Measurements from ENCODE around the gene MAMLD1. TPM values are rescaled to one million over a fixed set of nuclear protein-coding genes. Genes with fewer than 3 reads are reported as not detected.

Gene MAMLD1
- total and polyA plus RNA-seq, 2 of the 8 experiments (the other 6 are each of a cell fraction or from before 2014, with no cell fraction given) = 0.09 to 0.26 TPM

DNA sequence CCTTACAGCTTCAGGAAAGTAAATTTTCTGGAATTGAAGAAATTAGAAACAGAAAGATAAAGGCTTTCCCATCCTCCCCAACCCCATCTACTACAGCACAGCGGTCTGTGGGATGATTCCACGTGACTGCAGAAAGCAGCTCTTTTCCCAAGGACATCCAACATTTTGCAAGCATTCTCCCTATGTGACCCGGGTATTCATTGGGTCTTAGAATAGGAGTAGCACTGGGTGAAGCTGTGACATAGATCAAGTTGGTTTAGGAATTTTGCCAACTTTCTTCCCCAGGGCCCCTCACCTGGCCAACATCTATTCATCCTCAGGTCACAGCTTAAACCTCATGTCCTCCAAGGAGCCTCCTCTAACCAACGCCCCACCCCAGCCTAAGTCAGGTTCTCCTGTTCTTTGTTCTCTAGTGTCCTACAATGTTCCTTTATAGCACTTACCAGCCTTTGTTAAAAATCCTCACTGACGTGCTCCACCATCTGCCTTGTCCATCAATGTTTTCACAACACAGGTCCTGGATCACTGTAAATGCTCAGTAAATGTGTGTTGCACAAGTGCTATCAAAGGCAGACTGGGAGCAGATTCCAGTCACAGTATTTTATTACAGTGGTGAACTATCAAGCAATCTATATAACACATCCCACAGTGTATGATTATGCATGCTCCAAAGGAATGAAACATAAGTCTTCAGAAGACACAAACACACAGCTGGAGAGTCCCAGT is 124.4 kb downstream of the MAMLD1 start:
- no peak overlapping the region for H4K8ac ChIP-seq (ENCODE audit: extremely low read depth, insufficient read depth, low read length)
- POLR2A ChIA-PET (ENCODE audit: partially characterized antibody) = interaction anchor here (1.6 kb wide), 1 partner anchor 19 kb away, joined by 5 read pairs; no protein-coding TSS in a partner anchor
- no peak overlapping the region for H3K9ac ChIP-seq (replicated peaks in 1 of 4; ENCODE audit: extremely low read depth in 1 of 4, low read depth in 3 of 4, low read length in 3 of 4)
- TF ChIP-seq, protein P1, sequence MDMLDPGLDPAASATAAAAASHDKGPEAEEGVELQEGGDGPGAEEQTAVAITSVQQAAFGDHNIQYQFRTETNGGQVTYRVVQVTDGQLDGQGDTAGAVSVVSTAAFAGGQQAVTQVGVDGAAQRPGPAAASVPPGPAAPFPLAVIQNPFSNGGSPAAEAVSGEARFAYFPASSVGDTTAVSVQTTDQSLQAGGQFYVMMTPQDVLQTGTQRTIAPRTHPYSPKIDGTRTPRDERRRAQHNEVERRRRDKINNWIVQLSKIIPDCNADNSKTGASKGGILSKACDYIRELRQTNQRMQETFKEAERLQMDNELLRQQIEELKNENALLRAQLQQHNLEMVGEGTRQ (IDR thresholded peaks at IDR 0.05; ENCODE audit: low read length) = no peak
- TF ChIP-seq RAD21 (IDR thresholded peaks at IDR 0.05 in 1 of 2, conservative IDR thresholded peaks at IDR 0.05 in 1 of 2; ENCODE audit: low read depth in 2 of 2, low read length in 2 of 2) (no peak), SIRT6 (IDR thresholded peaks at IDR 0.05; ENCODE audit: low read length) (no peak), KDM5A (IDR thresholded peaks at IDR 0.05; ENCODE audit: low read length) (no peak), GTF2F1 (IDR thresholded peaks at IDR 0.05; ENCODE audit: borderline replicate concordance, low read depth, low read length) (no peak), FOSL1 (IDR thresholded peaks at IDR 0.05; ENCODE audit: insufficient read depth, low read depth, low read length) (no peak), CTBP2 (IDR thresholded peaks at IDR 0.05; ENCODE audit: borderline replicate concordance, insufficient read depth, insufficient read length, low read length) (no peak), ASH2L (IDR thresholded peaks at IDR 0.05; ENCODE audit: low read length) (no peak), YY1 (IDR thresholded peaks at IDR 0.05; ENCODE audit: low read depth, low read length) (no peak)
- TF ChIP-seq, protein P2, sequence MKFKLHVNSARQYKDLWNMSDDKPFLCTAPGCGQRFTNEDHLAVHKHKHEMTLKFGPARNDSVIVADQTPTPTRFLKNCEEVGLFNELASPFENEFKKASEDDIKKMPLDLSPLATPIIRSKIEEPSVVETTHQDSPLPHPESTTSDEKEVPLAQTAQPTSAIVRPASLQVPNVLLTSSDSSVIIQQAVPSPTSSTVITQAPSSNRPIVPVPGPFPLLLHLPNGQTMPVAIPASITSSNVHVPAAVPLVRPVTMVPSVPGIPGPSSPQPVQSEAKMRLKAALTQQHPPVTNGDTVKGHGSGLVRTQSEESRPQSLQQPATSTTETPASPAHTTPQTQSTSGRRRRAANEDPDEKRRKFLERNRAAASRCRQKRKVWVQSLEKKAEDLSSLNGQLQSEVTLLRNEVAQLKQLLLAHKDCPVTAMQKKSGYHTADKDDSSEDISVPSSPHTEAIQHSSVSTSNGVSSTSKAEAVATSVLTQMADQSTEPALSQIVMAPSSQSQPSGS (IDR thresholded peaks at IDR 0.05; ENCODE audit: low read length) = no peak

More for the DNA sequence above, 124.4 kb downstream of the MAMLD1 start:
- FAIRE-seq (no peak), DNase-seq (ENCODE audit: low read depth in 1 of 2, low spot score in 2 of 2) (no peak)
- Histone ChIP-seq H3K23me2 (ENCODE audit: low read depth, low read length) (no peaks in the 10 kb centered on the region), H3K4me1 (replicated peaks in 1 of 4; ENCODE audit: control insufficient read depth in 3 of 4, insufficient read depth in 4 of 4, low read length in 3 of 4) (no peaks in the 10 kb centered on the region), H3K36me3 (ENCODE audit: control insufficient read depth in 2 of 4, insufficient read depth in 4 of 4, low read length in 3 of 4) (no peaks in the 10 kb centered on the region), H3K4ac (replicated peaks; ENCODE audit: insufficient read length, low read depth, low read length) (no peak overlapping the region), H2BK15ac (ENCODE audit: low read length) (no peak overlapping the region), H3K14ac (ENCODE audit: insufficient read length) (no peak overlapping the region), H3K9me3 (ENCODE audit: insufficient read depth in 2 of 2, low read depth in 1 of 2, low read length in 1 of 2) (no peaks in the 10 kb centered on the region), H4K91ac (replicated peaks; ENCODE audit: insufficient read length, low read length) (no peak overlapping the region), H3K27me3 (replicated peaks in 1 of 4; ENCODE audit: control insufficient read depth in 3 of 4, extremely low read depth in 1 of 4, insufficient read depth in 3 of 4, low read length in 3 of 4) (no peaks in the 10 kb centered on the region), H3K18ac (ENCODE audit: extremely low read depth, low read length) (no peak overlapping the region), H2AFZ (ENCODE audit: low read length) (no peak overlapping the region), H4K20me1 (replicated peaks in 1 of 2; ENCODE audit: control insufficient read depth in 1 of 2, insufficient read depth in 2 of 2, low read length in 2 of 2) (no peaks in the 10 kb centered on the region), H3K27ac (ENCODE audit: low read depth, low read length) (no peak overlapping the region), H2BK12ac (ENCODE audit: low read depth, low read length) (no peak overlapping the region), H3K56ac (replicated peaks; ENCODE audit: insufficient read length, low read depth, low read length) (no peak overlapping the region), H3K23ac (ENCODE audit: insufficient read length) (no peak overlapping the region), H2AK5ac (ENCODE audit: low read depth, low read length) (no peak overlapping the region), H3K4me3 (ENCODE audit: extremely low read depth in 1 of 4, insufficient read depth in 2 of 4, low read depth in 3 of 4, low read length in 4 of 4) (no peak overlapping the region), H4K5ac (ENCODE audit: insufficient read length, low read depth, low read length) (no peak overlapping the region), H2BK20ac (ENCODE audit: low read length) (no peak overlapping the region), H3K4me2 (ENCODE audit: insufficient read depth in 1 of 2, low read depth in 2 of 2, low read length in 2 of 2) (no peak overlapping the region), H2BK5ac (ENCODE audit: low read depth, low read length) (no peak overlapping the region), H3K79me1 (ENCODE audit: low read depth, low read length) (no peaks in the 10 kb centered on the region), H2BK120ac (replicated peaks; ENCODE audit: low read depth, low read length) (no peak overlapping the region), H3K79me2 (ENCODE audit: control insufficient read depth in 1 of 2, insufficient read depth in 2 of 2, low read length in 2 of 2) (no peaks in the 10 kb centered on the region)
- CTCF ChIA-PET (ENCODE audit: partially characterized antibody) = interaction anchor here (0.8 to 2.6 kb wide), 13 partner anchors 9 to 122 kb away, joined by 3 to 10 read pairs (median 3); no protein-coding TSS in a partner anchor
- WGBS, 2 experiments (ENCODE audit: extremely low coverage in 1 of 2, insufficient coverage in 1 of 2, insufficient read length in 1 of 2, insufficient replicate concordance in 2 of 2, low coverage in 1 of 2, low lambda C conversion rate in 2 of 2, missing lambda C conversion rate in 1 of 2) = 87% methylated on average over 5 of the region's 5 CpGs; no CpG with 5 or more reads in 1 of the 2 experiments
